Measurements from ENCODE around the gene CSAD.

The CSAD gene

DNA sequence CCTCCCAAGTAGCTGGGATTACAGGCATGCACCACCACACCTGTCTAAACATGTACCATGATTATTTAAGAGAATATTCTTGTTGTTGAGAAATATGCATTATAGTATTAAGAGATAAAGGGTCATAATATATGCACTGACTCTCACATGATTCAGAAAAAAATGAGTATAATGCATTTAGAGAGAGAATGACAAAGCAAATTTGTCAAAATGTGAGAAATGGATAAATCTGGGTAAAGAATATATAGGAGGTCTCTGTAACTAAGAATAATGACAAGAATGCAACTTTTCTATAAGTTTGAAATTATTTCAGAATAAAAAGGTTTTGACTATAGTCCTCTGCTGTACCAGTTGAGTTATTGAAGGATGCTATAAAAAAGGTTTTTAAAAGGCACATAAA is 28.3 kb downstream of the CSAD start:
- Histone ChIP-seq H4K91ac (ENCODE audit: low read depth, low read length) (no peak overlapping the region), H3K79me1 (ENCODE audit: low read length) (no peaks in the 10 kb centered on the region), H3K36me3 (ENCODE audit: control insufficient read depth in 1 of 2, insufficient read depth in 2 of 2, low read length in 2 of 2) (no peaks in the 10 kb centered on the region), H3K27me3 (ENCODE audit: insufficient read depth, low read length) (no peaks in the 10 kb centered on the region), H2BK12ac (ENCODE audit: low read length) (no peak overlapping the region), H3K9ac (ENCODE audit: low read length) (no peak overlapping the region), H4K12ac (ENCODE audit: low read depth, low read length) (no peak overlapping the region), H3K9me3 (ENCODE audit: insufficient read depth, low read depth, low read length) (no peaks in the 10 kb centered on the region), H3K4me3 (ENCODE audit: low read depth, low read length) (no peak overlapping the region), H3K23ac (ENCODE audit: low read length) (no peak overlapping the region), H3K4ac (ENCODE audit: low read depth, low read length) (no peak overlapping the region), H3K27ac (ENCODE audit: low read depth, low read length) (no peak overlapping the region), H3K4me1 (ENCODE audit: control insufficient read depth in 1 of 2, insufficient read depth in 2 of 2, low read length in 2 of 2) (no peaks in the 10 kb centered on the region), H2AFZ (ENCODE audit: insufficient read depth, low read length, poor library complexity) (no peak overlapping the region), H3K14ac (ENCODE audit: low read length) (no peak overlapping the region), H2BK120ac (ENCODE audit: insufficient read depth, low read length, poor library complexity) (no peak overlapping the region), H3K18ac (ENCODE audit: low read length) (no peak overlapping the region), H2AK5ac (ENCODE audit: low read length) (no peak overlapping the region), H2BK5ac (ENCODE audit: low read depth, low read length, poor library complexity) (no peak overlapping the region), H4K8ac (ENCODE audit: low read depth, low read length) (no peak overlapping the region), H3K4me2 (ENCODE audit: low read length) (no peak overlapping the region), H3K79me2 (ENCODE audit: control insufficient read depth, insufficient read depth, low read length, poor library complexity) (no peaks in the 10 kb centered on the region)
- no peak for DNase-seq

DNA sequence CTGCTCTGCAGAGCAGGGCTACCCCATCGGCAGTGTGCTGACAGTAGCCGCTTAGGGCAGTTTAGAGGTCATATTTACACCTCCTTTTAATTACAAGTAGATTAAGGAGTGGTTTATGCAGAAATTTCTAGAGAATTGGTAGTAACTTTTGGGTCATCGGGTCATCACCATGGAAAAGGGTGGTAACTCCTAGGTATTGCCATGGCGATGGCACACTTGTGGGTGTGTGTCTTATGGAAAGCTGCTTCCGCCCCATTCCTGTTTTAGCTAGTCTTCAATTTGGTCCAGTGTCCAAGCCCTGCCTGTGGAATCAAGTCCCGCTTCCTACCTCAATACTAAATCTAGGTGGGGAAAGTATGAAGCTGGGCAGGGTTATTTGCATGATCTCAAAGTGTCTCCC is 29.7 kb downstream of the CSAD start:
- no peaks in the 10 kb centered on the region for H3K36me3 ChIP-seq (ENCODE audit: control insufficient read depth in 1 of 2, insufficient read depth in 2 of 2, low read length in 2 of 2)
- no peak overlapping the region for H4K12ac ChIP-seq (ENCODE audit: low read depth, low read length)
- H2BK5ac ChIP-seq (ENCODE audit: low read depth, low read length, poor library complexity) = no peak overlapping the region
- H3K14ac ChIP-seq (ENCODE audit: low read length) = no peak overlapping the region
- no peaks in the 10 kb centered on the region for H3K27me3 ChIP-seq (ENCODE audit: insufficient read depth, low read length)
- no peak overlapping the region for H2AFZ ChIP-seq (ENCODE audit: insufficient read depth, low read length, poor library complexity)
- no peak overlapping the region for H3K4ac ChIP-seq (ENCODE audit: low read depth, low read length)
- no peak overlapping the region for H3K4me3 ChIP-seq (ENCODE audit: low read depth, low read length)
- H2BK12ac ChIP-seq (ENCODE audit: low read length) = no peak overlapping the region
- no peaks in the 10 kb centered on the region for H3K9me3 ChIP-seq (ENCODE audit: insufficient read depth, low read depth, low read length)
- DNase-seq = no peak
- no peak overlapping the region for H2AK5ac ChIP-seq (ENCODE audit: low read length)
- no peak overlapping the region for H4K8ac ChIP-seq (ENCODE audit: low read depth, low read length)
- no peaks in the 10 kb centered on the region for H3K79me2 ChIP-seq (ENCODE audit: control insufficient read depth, insufficient read depth, low read length, poor library complexity)
- H4K91ac ChIP-seq (ENCODE audit: low read depth, low read length) = no peak overlapping the region
- H3K23ac ChIP-seq (ENCODE audit: low read length) = no peak overlapping the region
- no peak overlapping the region for H3K27ac ChIP-seq (ENCODE audit: low read depth, low read length)
- no CpG with 5 or more reads among the region's 6 CpGs for WGBS (ENCODE audit: extremely low coverage, insufficient coverage, insufficient read length)
- H3K9ac ChIP-seq (ENCODE audit: low read length) = no peak overlapping the region
- H3K79me1 ChIP-seq (ENCODE audit: low read length) = no peaks in the 10 kb centered on the region
- H3K4me2 ChIP-seq (ENCODE audit: low read length) = no peak overlapping the region
- no peaks in the 10 kb centered on the region for H3K4me1 ChIP-seq (ENCODE audit: control insufficient read depth in 1 of 2, insufficient read depth in 2 of 2, low read length in 2 of 2)
- H3K18ac ChIP-seq (ENCODE audit: low read length) = no peak overlapping the region
- H2BK120ac ChIP-seq (ENCODE audit: insufficient read depth, low read length, poor library complexity) = no peak overlapping the region

DNA sequence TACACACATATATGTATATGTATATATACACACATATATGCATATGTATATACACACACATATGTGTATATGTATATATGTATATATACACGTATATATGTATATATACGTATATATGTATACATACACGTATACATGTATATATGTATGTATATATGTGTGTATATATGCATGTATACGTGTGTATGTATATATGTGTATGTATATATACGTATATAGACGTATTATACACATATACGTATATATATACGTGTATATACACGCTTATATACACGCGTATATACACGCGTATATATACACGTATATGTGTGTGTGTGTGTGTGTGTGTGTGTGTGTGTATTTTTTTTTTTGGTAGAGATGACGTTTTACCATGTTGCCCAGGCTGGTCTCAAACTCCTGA is 33.1 kb downstream of the CSAD start:
- Histone ChIP-seq H3K9me3 (ENCODE audit: insufficient read depth, low read depth, low read length) (no peaks in the 10 kb centered on the region), H3K18ac (ENCODE audit: low read length) (no peak overlapping the region), H3K14ac (ENCODE audit: low read length) (no peak overlapping the region), H4K91ac (ENCODE audit: low read depth, low read length) (no peak overlapping the region), H2AFZ (ENCODE audit: insufficient read depth, low read length, poor library complexity) (no peak overlapping the region), H3K4me2 (ENCODE audit: low read length) (no peak overlapping the region), H2BK5ac (ENCODE audit: low read depth, low read length, poor library complexity) (no peak overlapping the region), H3K36me3 (ENCODE audit: control insufficient read depth in 1 of 2, insufficient read depth in 2 of 2, low read length in 2 of 2) (no peaks in the 10 kb centered on the region), H3K79me2 (ENCODE audit: control insufficient read depth, insufficient read depth, low read length, poor library complexity) (no peaks in the 10 kb centered on the region), H2AK5ac (ENCODE audit: low read length) (no peak overlapping the region), H3K23ac (ENCODE audit: low read length) (no peak overlapping the region), H3K27ac (ENCODE audit: low read depth, low read length) (no peak overlapping the region), H4K8ac (ENCODE audit: low read depth, low read length) (no peak overlapping the region), H3K4me1 (ENCODE audit: control insufficient read depth in 1 of 2, insufficient read depth in 2 of 2, low read length in 2 of 2) (no peaks in the 10 kb centered on the region), H3K4me3 (ENCODE audit: low read depth, low read length) (no peak overlapping the region), H3K4ac (ENCODE audit: low read depth, low read length) (no peak overlapping the region), H2BK12ac (ENCODE audit: low read length) (no peak overlapping the region), H2BK120ac (ENCODE audit: insufficient read depth, low read length, poor library complexity) (no peak overlapping the region), H3K79me1 (ENCODE audit: low read length) (no peaks in the 10 kb centered on the region), H3K27me3 (ENCODE audit: insufficient read depth, low read length) (no peaks in the 10 kb centered on the region), H3K9ac (ENCODE audit: low read length) (no peak overlapping the region), H4K12ac (ENCODE audit: low read depth, low read length) (no peak overlapping the region)
- no CpG with 5 or more reads among the region's 15 CpGs for WGBS (ENCODE audit: extremely low coverage, insufficient coverage, insufficient read length)
- DNase-seq = no peak

DNA sequence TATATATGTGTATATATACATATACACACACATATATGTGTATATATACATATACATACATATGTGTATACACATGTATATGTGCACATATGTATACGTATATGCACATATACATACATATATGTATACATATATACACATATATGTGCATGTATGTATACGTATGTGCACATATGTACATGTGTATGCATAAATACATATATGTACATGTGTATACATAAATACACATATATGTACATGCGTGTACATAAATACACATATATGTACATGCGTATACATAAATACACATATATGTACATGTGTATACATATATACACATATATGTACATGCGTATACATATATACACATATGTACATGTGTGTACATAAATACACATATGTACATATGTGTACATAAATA is 33.5 kb downstream of the CSAD start:
- Histone ChIP-seq H2AFZ (ENCODE audit: insufficient read depth, low read length, poor library complexity) (no peak overlapping the region), H2AK5ac (ENCODE audit: low read length) (no peak overlapping the region), H3K79me1 (ENCODE audit: low read length) (no peaks in the 10 kb centered on the region), H4K8ac (ENCODE audit: low read depth, low read length) (no peak overlapping the region), H3K4me1 (ENCODE audit: control insufficient read depth in 1 of 2, insufficient read depth in 2 of 2, low read length in 2 of 2) (no peaks in the 10 kb centered on the region), H3K27me3 (ENCODE audit: insufficient read depth, low read length) (no peaks in the 10 kb centered on the region), H3K14ac (ENCODE audit: low read length) (no peak overlapping the region), H2BK120ac (ENCODE audit: insufficient read depth, low read length, poor library complexity) (no peak overlapping the region), H3K9me3 (ENCODE audit: insufficient read depth, low read depth, low read length) (no peaks in the 10 kb centered on the region), H2BK5ac (ENCODE audit: low read depth, low read length, poor library complexity) (no peak overlapping the region), H3K79me2 (ENCODE audit: control insufficient read depth, insufficient read depth, low read length, poor library complexity) (no peaks in the 10 kb centered on the region), H3K4me3 (ENCODE audit: low read depth, low read length) (no peak overlapping the region), H3K36me3 (ENCODE audit: control insufficient read depth in 1 of 2, insufficient read depth in 2 of 2, low read length in 2 of 2) (no peaks in the 10 kb centered on the region), H4K91ac (ENCODE audit: low read depth, low read length) (no peak overlapping the region), H3K4me2 (ENCODE audit: low read length) (no peak overlapping the region), H3K23ac (ENCODE audit: low read length) (no peak overlapping the region), H3K27ac (ENCODE audit: low read depth, low read length) (no peak overlapping the region), H3K9ac (ENCODE audit: low read length) (no peak overlapping the region), H2BK12ac (ENCODE audit: low read length) (no peak overlapping the region), H4K12ac (ENCODE audit: low read depth, low read length) (no peak overlapping the region), H3K18ac (ENCODE audit: low read length) (no peak overlapping the region), H3K4ac (ENCODE audit: low read depth, low read length) (no peak overlapping the region)
- no CpG with 5 or more reads among the region's 5 CpGs for WGBS (ENCODE audit: extremely low coverage, insufficient coverage, insufficient read length)
- no peak for DNase-seq
